GM18511 (cell line): Measurements from ENCODE around the gene LTB.
"Not testable (repeated sequence)": the region's sequence is repeated elsewhere in the genome, so short reads cannot be mapped to it uniquely, and the experiment has no call there.

Experiments used
- ATAC-seq: cut with Tn5 transposase; IDR thresholded peaks from one replicate; pipeline ENCODE4 v1.9.1; 2021; ENCODE audit warnings: mild to moderate bottlenecking, moderate library complexity; ENCODE audit not compliant: unreplicated experiment

Gene LTB

GRCh38 chr6:31556307-31556706, 25.9 kb downstream of the LTB start:
- ATAC-seq = no peak

- not testable (repeated sequence) for ATAC-seq
Observed at GRCh38 chr6:31551371-31551770, 30.9 kb downstream of the LTB start.

- ATAC-seq = no peak
Observed at GRCh38 chr6:31548544-31548873, 33.7 kb downstream of the LTB start.

- no peak for ATAC-seq
Observed at GRCh38 chr6:31547727-31548543, 34.3 kb downstream of the LTB start.

- peak; percentile 72 for ATAC-seq
Observed at GRCh38 chr6:31546958-31547726, 35.1 kb downstream of the LTB start, which contains the start of gene NFKBIL1. Gene NFKBIL1, plus strand, starts transcription at chr6:31547608. Its CDS starts 87 bp downstream, at chr6:31547695.

GRCh38 chr6:31546339-31546957, 35.8 kb downstream of the LTB start, which contains the start of gene ATP6V1G2:
Gene ATP6V1G2, minus strand, starts transcription at chr6:31546608. Its CDS starts 49 bp downstream, at chr6:31546559.
- peak; percentile 57 for ATAC-seq

GRCh38 chr6:31545291-31545690, 36.9 kb downstream of the LTB start:
- ATAC-seq = no peak

GRCh38 chr6:31544676-31545075, 37.5 kb downstream of the LTB start:
- ATAC-seq = no peak

GRCh38 chr6:31543639-31544038, 38.6 kb downstream of the LTB start:
- no peak for ATAC-seq

- ATAC-seq = peak; percentile 80
Observed at GRCh38 chr6:31541658-31542521, 40.3 kb downstream of the LTB start, which contains the start of gene DDX39B. Gene DDX39B, minus strand, starts transcription at chr6:31542003. Its CDS starts 1,471 bp downstream, at chr6:31540532.

GRCh38 chr6:31541059-31541657, 41.1 kb downstream of the LTB start:
- no peak for ATAC-seq

- ATAC-seq = no peak
Observed at GRCh38 chr6:31540640-31541039, 41.6 kb downstream of the LTB start.

- no peak for ATAC-seq
Observed at GRCh38 chr6:31538805-31539400, 43.3 kb downstream of the LTB start.

- no peak for ATAC-seq
Observed at GRCh38 chr6:31535538-31536324, 46.5 kb downstream of the LTB start.

- no peak for ATAC-seq
Observed at GRCh38 chr6:31534521-31535040, 47.6 kb downstream of the LTB start.

- ATAC-seq = no peak
Observed at GRCh38 chr6:31534011-31534410, 48.2 kb downstream of the LTB start.

GRCh38 chr6:31533455-31533841, 48.8 kb downstream of the LTB start:
- no peak for ATAC-seq

GRCh38 chr6:31532644-31533454, 49.4 kb downstream of the LTB start:
- ATAC-seq = no peak
